GM18519 (cell line): ENCODE data around the gene SLC9B1.
A peak's percentile ranks its signal among the peaks of the same experiment; 100 is the strongest.

Experiments
- ATAC-seq: cut with Tn5 transposase; IDR thresholded peaks from one replicate; pipeline ENCODE4 v1.9.1; 2021; ENCODE audit warnings: mild to moderate bottlenecking, moderate library complexity; ENCODE audit not compliant: unreplicated experiment, low FRiP score

Gene SLC9B1

GRCh38 chr4:103019308-103020124, at the start of gene SLC9B1:
Gene SLC9B1 (minus strand): TSS chr4:103019705. CDS start chr4:102991711, 27,994 bp downstream.
- peak; percentile 93 for ATAC-seq

GRCh38 chr4:103067841-103068547, 48.5 kb upstream of the SLC9B1 start:
- no peak for ATAC-seq

- no peak for ATAC-seq
Measured at GRCh38 chr4:103060453-103061148, 41.1 kb upstream of the SLC9B1 start.

GRCh38 chr4:103054030-103054429, 34.5 kb upstream of the SLC9B1 start:
- no peak for ATAC-seq

GRCh38 chr4:103052779-103053178, 33.3 kb upstream of the SLC9B1 start:
- no peak for ATAC-seq

GRCh38 chr4:103052145-103052544, 32.6 kb upstream of the SLC9B1 start:
- no peak for ATAC-seq

- ATAC-seq, result no peak
Measured at GRCh38 chr4:103050736-103051436, 31.4 kb upstream of the SLC9B1 start.

GRCh38 chr4:103046416-103047290, 27.1 kb upstream of the SLC9B1 start:
- ATAC-seq, result peak; percentile 96

GRCh38 chr4:103044183-103044582, 24.7 kb upstream of the SLC9B1 start:
- no peak for ATAC-seq

- ATAC-seq, result no peak
Measured at GRCh38 chr4:103036169-103036568, 16.7 kb upstream of the SLC9B1 start.

GRCh38 chr4:103032574-103032973, 13.1 kb upstream of the SLC9B1 start:
- ATAC-seq, result no peak

- ATAC-seq, result no peak
Measured at GRCh38 chr4:103030791-103031190, 11.3 kb upstream of the SLC9B1 start.

- no peak for ATAC-seq
Measured at GRCh38 chr4:103029300-103029699, 9.8 kb upstream of the SLC9B1 start.

- no peak for ATAC-seq
Measured at GRCh38 chr4:103026868-103027267, 7.4 kb upstream of the SLC9B1 start.

GRCh38 chr4:103024996-103025395, 5.5 kb upstream of the SLC9B1 start:
- no peak for ATAC-seq

GRCh38 chr4:103021120-103021519, 1.6 kb upstream of the SLC9B1 start:
- no peak for ATAC-seq

- ATAC-seq, result no peak
Measured at GRCh38 chr4:103018391-103019307, 856 bp downstream of the SLC9B1 start.

GRCh38 chr4:103012551-103012950, 7.0 kb downstream of the SLC9B1 start:
- no peak for ATAC-seq

GRCh38 chr4:103012060-103012459, 7.4 kb downstream of the SLC9B1 start:
- ATAC-seq, result no peak
